Measurements from ENCODE around the gene CCDC190.

GRCh38 chr1:162822391-162823200, 38.4 kb downstream of the CCDC190 start:
- no peak for TF ChIP-seq CTCF (IDR thresholded peaks at IDR 0.05)
- TF ChIP-seq EP300 (IDR thresholded peaks at IDR 0.05; ENCODE audit: low read depth) = no peak
